Endothelial cell of umbilical vein (primary cell): ENCODE results near the gene LIMCH1. TPM values are rescaled to one million over a fixed set of nuclear protein-coding genes. Genes with fewer than 3 reads are reported as not detected.

Experiments used
- BruUV-seq: library from RNA; stranded (reverse); fragments of 400-500 nt; replicated peaks from 2 replicates; lab custom pipeline; 2021; lab: Mats Ljungman, UMichigan
- CTCF ChIA-PET: fragments of 300-600, 350-600 bp; sonication (Branson Sonifier 250); formaldehyde crosslinking; loops from one replicate; lab custom pipeline; 2021; ENCODE audit warnings: antibody characterized with exemption, inconsistent platforms; lab: Charles Lee
- POLR2A ChIA-PET: fragments of 300-600, 350-600 bp; sonication (Branson Sonifier 250); formaldehyde crosslinking; loops from one replicate; lab custom pipeline; 2021; ENCODE audit warnings: antibody characterized with exemption, inconsistent platforms; lab: Charles Lee
- DNase-seq: peaks from one replicate; pipeline ENCODE4 v3.0.0-alpha.2; 2011; ENCODE audit warnings: low read depth, low spot score
- FAIRE-seq: peaks from 2 replicates; lab custom pipeline; 2011; peaks lifted over from hg19 to GRCh38; lab: Jason Lieb, UNC
- H2AFZ ChIP-seq: 2 replicates; pipeline ENCODE4 v1.6.0; 2012; ENCODE audit warnings: low read depth, low read length, control low read depth, inconsistent platforms
- H3K27ac ChIP-seq: 2 replicates; pipeline ENCODE4 v1.5.1; 2011; ENCODE audit warnings: low read depth, mild to moderate bottlenecking, control low read depth, low read length, moderate library complexity; ENCODE audit not compliant: insufficient read depth
- H3K27me3 ChIP-seq, 2 experiments: 2 replicates each; pipeline versions ENCODE4 v1.6.0 to v1.6.1; 2011; ENCODE audit warnings: low read length in 2 of 2, mixed read lengths in 1 of 2; ENCODE audit not compliant: control insufficient read depth in 2 of 2, insufficient read depth in 2 of 2
- H3K36me3 ChIP-seq, 2 experiments: 2 replicates in 1 of 2; 3 replicates in 1 of 2; pipeline ENCODE4 v1.5.1; 2011; ENCODE audit warnings: low read length in 2 of 2, mild to moderate bottlenecking in 1 of 2, moderate library complexity in 1 of 2; ENCODE audit not compliant: control insufficient read depth in 2 of 2, insufficient read depth in 2 of 2; ENCODE audit errors: extremely low read depth in 1 of 2
- H3K4me1 ChIP-seq: 3 replicates; pipeline ENCODE4 v1.5.1; 2011; ENCODE audit warnings: mild to moderate bottlenecking, low read length; ENCODE audit not compliant: control insufficient read depth, insufficient read depth; ENCODE audit errors: extremely low read depth
- H3K4me2 ChIP-seq: 2 replicates; pipeline ENCODE4 v1.6.1; 2011; ENCODE audit warnings: low read length, control low read depth, mixed read lengths; ENCODE audit not compliant: insufficient read depth
- H3K4me3 ChIP-seq, 3 experiments: fragments of 200-600 bp in 1 of 3; sonication (generic), shearing (Covaris generic) in 1 of 3; replicated peaks in 1 of 3; 2 replicates each; pipeline ENCODE4 v1.5.1; 2011 to 2016; ENCODE audit warnings: control low read depth in 3 of 3, low read length in 3 of 3, mild to moderate bottlenecking in 2 of 3, inconsistent platforms in 1 of 3, low read depth in 1 of 3, moderate library complexity in 1 of 3; ENCODE audit not compliant: insufficient read depth in 1 of 3
- H3K79me2 ChIP-seq: 2 replicates; pipeline ENCODE4 v1.6.0; 2012; ENCODE audit warnings: low read length, inconsistent platforms; ENCODE audit not compliant: control insufficient read depth, insufficient read depth
- H3K9ac ChIP-seq: replicated peaks from 2 replicates; pipeline ENCODE3; 2011; ENCODE audit warnings: low read length, control low read depth; ENCODE audit not compliant: insufficient read depth; ENCODE audit errors: extremely low read depth
- H3K9me1 ChIP-seq: replicated peaks from 3 replicates; pipeline ENCODE4 v1.6.0; 2011; ENCODE audit warnings: mild to moderate bottlenecking, low read length; ENCODE audit not compliant: control insufficient read depth, insufficient read depth; ENCODE audit errors: extremely low read depth
- H3K9me3 ChIP-seq: replicated peaks from 2 replicates; pipeline ENCODE4 v1.5.1; 2012; ENCODE audit warnings: low read length, inconsistent platforms; ENCODE audit not compliant: control insufficient read depth, insufficient read depth
- H4K20me1 ChIP-seq: replicated peaks from 2 replicates; pipeline ENCODE3; 2011; ENCODE audit warnings: mild to moderate bottlenecking, low read length; ENCODE audit not compliant: control insufficient read depth, insufficient read depth; ENCODE audit errors: extremely low read depth
- EZH2 ChIP-seq: IDR thresholded peaks from 2 replicates; pipeline ENCODE4 v1.6.1; 2012; ENCODE audit warnings: borderline replicate concordance, low read depth, mild to moderate bottlenecking, moderate library complexity, low read length, inconsistent platforms; ENCODE audit not compliant: severe bottlenecking
- FOS ChIP-seq: IDR thresholded peaks from 2 replicates; pipeline ENCODE4 v1.6.1; 2011; ENCODE audit warnings: mild to moderate bottlenecking, low read length, moderate library complexity, borderline replicate concordance; ENCODE audit not compliant: insufficient read depth
- GATA2 ChIP-seq: IDR thresholded peaks from 2 replicates; pipeline ENCODE4 v1.7.0; 2011; ENCODE audit warnings: low read depth, mild to moderate bottlenecking, moderate library complexity, mixed read lengths, low read length; ENCODE audit not compliant: insufficient read length, insufficient read depth
- JUN ChIP-seq: IDR thresholded peaks from 2 replicates; pipeline ENCODE4 v1.6.1; 2011; ENCODE audit warnings: borderline replicate concordance, low read depth; ENCODE audit not compliant: insufficient read length, insufficient read depth
- MAX ChIP-seq: IDR thresholded peaks from 2 replicates; pipeline ENCODE4 v1.6.1; 2011; ENCODE audit not compliant: insufficient read depth, insufficient read length
- MYC ChIP-seq: IDR thresholded peaks from one replicate; pipeline ENCODE4 v1.6.1; 2011; ENCODE audit warnings: mild to moderate bottlenecking, low read depth, low read length
- POLR2A ChIP-seq: IDR thresholded peaks from 2 replicates; pipeline ENCODE4 v1.6.1; 2012; ENCODE audit warnings: low read depth, mild to moderate bottlenecking, control low read depth, low read length
- POLR2AphosphoS5 ChIP-seq: IDR thresholded peaks from 2 replicates; pipeline ENCODE4 v1.6.1; 2012; ENCODE audit warnings: low read depth, mild to moderate bottlenecking, control low read depth, low read length, moderate library complexity; ENCODE audit not compliant: insufficient read depth
- dilution Hi-C: fragments of 300-500 bp; cut with MboI; formaldehyde crosslinking; loops from one replicate; pipeline ENCODE4 v1.15.0; 2019; ENCODE audit warnings: low sequenced_read_pairs; ENCODE audit not compliant: extremely low pct_ligation_motif_present
- intact Hi-C: fragments of 100-400 bp; cut with micrococcal nuclease; formaldehyde crosslinking; loops from one replicate; pipeline ENCODE4 v1.10.0; 2022
- polyA plus RNA-seq, 4 experiments: library from polyadenylated mRNA; depleted of rRNA in 3 of 4; stranded (reverse) in 3 of 4; unstranded in 1 of 4; fragments of >200 nt; gene quantifications; 2 replicates each; pipeline versions ENCODE4 v1.2.1 to v1.2.3, GENCODE V29; 2011 to 2012; ENCODE audit warnings: missing spikeins in 1 of 4
- total RNA-seq: library from RNA; stranded (reverse); gene quantifications from 2 replicates; pipeline ENCODE4 v1.2.3, GENCODE V29; 2021

Gene LIMCH1
- total and polyA plus RNA-seq, 2 donors (not counting 3 experiments of a cell fraction or from before 2014, with no cell fraction given): 14.3 to 32.8 TPM

- intact Hi-C loops: no loop called here
- FAIRE-seq: no peak
- no peak overlapping the region for H3K9ac ChIP-seq
Measured at GRCh38 chr4:41613386-41613785, 75.4 kb downstream of the LIMCH1 start.

DNA sequence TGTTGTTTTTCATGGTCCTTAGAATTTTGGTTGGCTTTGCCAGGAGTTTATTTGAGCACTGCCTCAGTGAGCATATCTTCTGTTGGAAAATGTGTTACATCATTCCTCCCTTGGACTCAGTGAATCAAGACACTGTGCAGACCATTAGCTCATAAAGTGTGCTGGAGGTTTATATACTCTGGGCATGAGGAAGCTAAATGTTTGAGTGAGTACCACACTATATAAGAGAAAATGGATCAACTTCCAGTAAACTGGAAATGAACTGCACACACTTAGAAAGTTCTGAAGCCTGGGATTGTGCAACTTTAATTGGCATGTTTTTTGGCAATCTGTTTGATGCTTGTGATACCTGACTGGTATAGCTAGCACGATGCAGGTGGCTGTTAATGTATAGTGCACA lies 75.9 kb downstream of the LIMCH1 start:
- CTCF ChIA-PET: interaction anchor here (0.9 to 1.7 kb wide), 2 partner anchors 9 to 48 kb away, joined by 4 read pairs; no protein-coding TSS in a partner anchor
- H3K27ac ChIP-seq: no peak overlapping the region
- POLR2A ChIA-PET: interaction anchor here (0.6 kb wide), 1 partner anchor 57 kb away, joined by 5 read pairs; no protein-coding TSS in a partner anchor
- DNase-seq (no peak), FAIRE-seq (no peak)
- TF ChIP-seq MAX: no peak
- TF ChIP-seq JUN: no peak
- no peak for TF ChIP-seq GATA2
- TF ChIP-seq EZH2: no peak
- no peak for TF ChIP-seq FOS
- H3K27me3 ChIP-seq: peaks cover 12 to 16% of the 10 kb centered on the region in 2 experiments
- H3K4me3 ChIP-seq: no peak overlapping the region
- dilution Hi-C loops (no loop called here), intact Hi-C loops (no loop called here)
- peaks cover 0 to 4% of the 10 kb centered on the region in 2 experiments for H3K36me3 ChIP-seq
- no peaks in the 10 kb centered on the region for H3K79me2 ChIP-seq
- H3K4me1 ChIP-seq: no peaks in the 10 kb centered on the region
- no peak overlapping the region for H2AFZ ChIP-seq
- H3K4me2 ChIP-seq: no peak overlapping the region
- H3K9me3 ChIP-seq: no peaks in the 10 kb centered on the region
- no TSS peak for BruUV-seq
- no peaks in the 10 kb centered on the region for H4K20me1 ChIP-seq
- H3K9me1 ChIP-seq: no peaks in the 10 kb centered on the region
- H3K9ac ChIP-seq: no peak overlapping the region

More at GRCh38 chr4:41613386-41613785, 75.4 kb downstream of the LIMCH1 start:
- no peaks in the 10 kb centered on the region for H3K9me3 ChIP-seq
- TF ChIP-seq POLR2AphosphoS5 (no peak), MYC (no peak), POLR2A (no peak), GATA2 (no peak)
- no peak overlapping the region for H3K4me2 ChIP-seq
- no peaks in the 10 kb centered on the region for H3K79me2 ChIP-seq
- H3K27me3 ChIP-seq: peaks cover 12% of the 10 kb centered on the region in 2 experiments
- dilution Hi-C loops: no loop called here
- no peak overlapping the region for H2AFZ ChIP-seq
- H4K20me1 ChIP-seq: no peaks in the 10 kb centered on the region
- CTCF ChIA-PET: interaction anchor here (0.6 to 1.7 kb wide), 2 partner anchors 10 to 250 kb away, joined by 4 read pairs; no protein-coding TSS in a partner anchor
- no peak overlapping the region for H3K4me3 ChIP-seq
- POLR2A ChIA-PET: no interaction called here
- no peaks in the 10 kb centered on the region for H3K9me1 ChIP-seq
- BruUV-seq: no TSS peak
- no peak overlapping the region for H3K27ac ChIP-seq
- DNase-seq: no peak
- peaks cover 0 to 4% of the 10 kb centered on the region in 2 experiments for H3K36me3 ChIP-seq
- H3K4me1 ChIP-seq: no peaks in the 10 kb centered on the region
